Transverse colon (tissue), 4 donors: Measurements from ENCODE around the gene HMGN2. TPM values are rescaled to one million over a fixed set of nuclear protein-coding genes. Genes with fewer than 3 reads are reported as not detected.

ENCODE experiments used
- DNase-seq: peaks from one replicate; pipeline ENCODE4 v3.0.0-alpha.2; 2019
- H3K27ac ChIP-seq, 4 donors: fragments of 200-600 bp; sonication (generic); 2 replicates each; pipeline ENCODE4 v1.5.1; 2016 to 2018; ENCODE audit warnings: inconsistent platforms in 4 of 4
- H3K27me3 ChIP-seq: fragments of 200-600 bp; sonication (generic); 2 replicates; pipeline ENCODE4 v1.5.1; 2017; ENCODE audit warnings: inconsistent platforms
- H3K36me3 ChIP-seq, 4 donors: fragments of 200-600 bp; sonication (generic); 2 replicates each; pipeline ENCODE4 v1.5.1; 2017 to 2019; ENCODE audit warnings: inconsistent platforms in 4 of 4
- H3K4me1 ChIP-seq, 4 donors: fragments of 200-600 bp; sonication (generic); 2 replicates each; pipeline ENCODE4 v1.5.1; 2017 to 2020; ENCODE audit warnings: inconsistent platforms in 4 of 4
- H3K4me3 ChIP-seq, 4 donors: fragments of 200-600 bp; sonication (generic); 1 replicate in 1 of 4; 2 replicates in 3 of 4; pipeline versions ENCODE4 v1.5.1 to v1.6.1; 2017 to 2019; ENCODE audit warnings: inconsistent platforms in 4 of 4
- H3K9me3 ChIP-seq, 2 donors: fragments of 200-600 bp; sonication (generic); 2 replicates each; pipeline ENCODE4 v1.5.1; 2017 to 2019; ENCODE audit warnings: inconsistent platforms in 2 of 2
- EP300 ChIP-seq: sonication (generic); formaldehyde crosslinking; IDR thresholded peaks from one replicate; pipeline ENCODE4 v1.6.1; 2017; ENCODE audit warnings: antibody characterized with exemption, low read depth
- POLR2A ChIP-seq: fragments of 450-650 bp; IDR thresholded peaks from one replicate; pipeline ENCODE4 v1.6.1; 2016; ENCODE audit warnings: antibody characterized with exemption, mild to moderate bottlenecking, moderate library complexity
- POLR2AphosphoS5 ChIP-seq, 3 donors: sonication (generic); formaldehyde crosslinking; IDR thresholded peaks; one replicate each; pipeline ENCODE4 v1.6.1; 2016; ENCODE audit warnings: antibody characterized with exemption in 3 of 3
- WGBS, 2 donors: methylation state at CpG; one replicate each; pipeline ENCODE4 v1.1.5; 2018; ENCODE audit warnings: low coverage in 1 of 2; 5-methylcytosine and 5-hydroxymethylcytosine counted together
- in situ Hi-C, 4 donors: fragments of 200-750 bp; cut with MboI; loops; one replicate each; pipeline versions ENCODE4 v1.15.0 to v1.15.1; 2017; ENCODE audit warnings: low sequenced_read_pairs in 3 of 4, low pct_ligation_motif_present in 1 of 4, low pct_unique_long_range_greater_than_20kb in 1 of 4
- intact Hi-C: fragments of 100-400 bp; cut with DNase I; formaldehyde crosslinking; loops from one replicate; pipeline ENCODE4 v1.15.1; 2023; ENCODE audit warnings: low total_unique reads
- total RNA-seq, 4 donors: library from RNA; depleted of rRNA; stranded (reverse); fragments of >200 nt; gene quantifications; one replicate each; pipeline ENCODE4 v1.1.0, GENCODE V29; 2016
- TF ChIP-seq, protein P1 (sequence below), 5 experiments: fragments of 200-600 bp in 3 of 5; fragments of 450-650 bp in 2 of 5; sonication (generic) in 3 of 5; IDR thresholded peaks; 1 replicate in 2 of 5; 2 replicates in 3 of 5; pipeline ENCODE4 v1.5.1; 2016 to 2017; ENCODE audit warnings: antibody characterized with exemption in 5 of 5, inconsistent platforms in 3 of 5, mild to moderate bottlenecking in 2 of 5, moderate library complexity in 1 of 5

Gene HMGN2
- total RNA-seq, 4 donors from 2014 or later = 58.7 to 194 (median 165) TPM

DNA sequence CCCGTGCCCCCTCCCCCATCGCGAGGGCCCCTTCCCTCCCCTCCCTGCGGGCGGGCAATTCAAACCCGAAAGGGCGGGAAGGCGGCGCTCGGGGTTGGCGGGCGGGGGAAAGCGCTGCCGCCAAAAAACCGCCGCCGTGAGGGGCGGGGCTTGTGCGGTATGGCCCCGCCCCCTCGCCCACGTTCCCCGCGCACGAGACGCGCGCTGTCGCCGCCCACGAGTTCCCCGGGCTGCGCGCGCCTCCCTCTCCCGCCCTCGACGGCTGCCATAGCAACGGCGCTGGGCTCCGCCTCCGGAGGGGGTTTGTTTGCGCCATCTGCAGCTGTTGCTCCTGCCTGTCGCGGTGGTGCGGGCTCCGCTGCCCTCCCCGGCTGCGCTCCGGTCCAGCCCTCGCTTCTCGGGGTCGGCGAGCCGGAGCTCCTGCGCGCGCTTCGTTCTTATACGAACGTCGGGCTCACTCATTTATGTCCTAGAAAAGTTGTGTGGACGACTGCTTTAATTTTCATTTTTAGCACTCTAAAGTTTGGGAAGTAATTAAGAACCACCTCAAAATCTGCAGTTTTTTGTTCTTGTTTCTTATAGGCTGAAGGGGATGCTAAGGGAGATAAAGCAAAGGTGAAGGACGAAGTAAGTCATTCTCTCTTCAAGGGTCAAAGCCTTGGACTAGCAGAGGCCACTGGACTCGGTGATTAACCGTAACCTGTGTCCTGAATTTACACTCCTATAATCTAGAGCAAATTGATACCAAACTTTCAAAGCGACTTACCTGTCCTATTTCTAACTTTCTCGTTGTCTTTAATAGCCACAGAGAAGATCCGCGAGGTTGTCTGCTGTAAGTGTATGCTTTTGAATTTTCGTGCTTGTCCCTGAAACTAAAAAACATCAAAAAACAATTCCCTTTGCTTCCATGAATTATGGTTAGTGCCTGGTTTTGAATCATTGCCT, 933 bp downstream of the HMGN2 start:
- peak; percentile 97 for DNase-seq
- H3K27ac ChIP-seq = peak overlapping the region; percentile 99 to 100 (median 100)
- peak overlapping the region; percentile 83 to 99 (median 90) for H3K4me3 ChIP-seq
- intact Hi-C loops = no loop called here
- peaks cover 13 to 52% (median 41%) of the 10 kb centered on the region in 4 donors for H3K4me1 ChIP-seq
- TF ChIP-seq POLR2AphosphoS5 (IDR thresholded peaks at IDR 0.05) (peak; percentile 61 to 68 (median 68)), POLR2A (peak; percentile 37)
- TF ChIP-seq, protein P1, sequence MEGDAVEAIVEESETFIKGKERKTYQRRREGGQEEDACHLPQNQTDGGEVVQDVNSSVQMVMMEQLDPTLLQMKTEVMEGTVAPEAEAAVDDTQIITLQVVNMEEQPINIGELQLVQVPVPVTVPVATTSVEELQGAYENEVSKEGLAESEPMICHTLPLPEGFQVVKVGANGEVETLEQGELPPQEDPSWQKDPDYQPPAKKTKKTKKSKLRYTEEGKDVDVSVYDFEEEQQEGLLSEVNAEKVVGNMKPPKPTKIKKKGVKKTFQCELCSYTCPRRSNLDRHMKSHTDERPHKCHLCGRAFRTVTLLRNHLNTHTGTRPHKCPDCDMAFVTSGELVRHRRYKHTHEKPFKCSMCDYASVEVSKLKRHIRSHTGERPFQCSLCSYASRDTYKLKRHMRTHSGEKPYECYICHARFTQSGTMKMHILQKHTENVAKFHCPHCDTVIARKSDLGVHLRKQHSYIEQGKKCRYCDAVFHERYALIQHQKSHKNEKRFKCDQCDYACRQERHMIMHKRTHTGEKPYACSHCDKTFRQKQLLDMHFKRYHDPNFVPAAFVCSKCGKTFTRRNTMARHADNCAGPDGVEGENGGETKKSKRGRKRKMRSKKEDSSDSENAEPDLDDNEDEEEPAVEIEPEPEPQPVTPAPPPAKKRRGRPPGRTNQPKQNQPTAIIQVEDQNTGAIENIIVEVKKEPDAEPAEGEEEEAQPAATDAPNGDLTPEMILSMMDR (IDR thresholded peaks at IDR 0.05) = no peak
- WGBS, 2 donors = 2 to 6% methylated on average over 8 to 41 of the region's 71 CpGs
- in situ Hi-C loops = no loop called here
- H3K27me3 ChIP-seq = no peaks in the 10 kb centered on the region
- H3K9me3 ChIP-seq = no peaks in the 10 kb centered on the region
- peaks cover 0 to 20% (median 9%) of the 10 kb centered on the region in 4 donors for H3K36me3 ChIP-seq

DNA sequence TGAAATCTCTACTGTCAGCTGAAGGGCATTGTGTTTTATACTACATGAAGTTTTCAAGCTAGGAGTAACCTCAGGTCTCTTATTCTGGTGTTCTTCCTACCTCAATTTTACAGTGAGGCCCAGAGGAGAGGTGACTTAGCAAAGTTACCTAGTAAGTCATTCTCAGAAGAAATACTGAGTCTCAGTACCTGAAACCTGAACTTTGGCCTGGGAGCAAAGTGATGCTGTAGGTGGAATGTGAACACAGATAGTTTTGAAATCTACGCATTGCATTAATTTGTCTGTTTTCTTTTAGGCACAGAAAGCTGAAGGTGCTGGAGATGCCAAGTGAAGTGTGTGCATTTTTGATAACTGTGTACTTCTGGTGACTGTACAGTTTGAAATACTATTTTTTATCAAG, 2.6 kb downstream of the HMGN2 start:
- no peak overlapping the region for H3K27ac ChIP-seq
- in situ Hi-C loops (no loop called here), intact Hi-C loops (no loop called here)
- no peaks in the 10 kb centered on the region for H3K27me3 ChIP-seq
- whole genome bisulfite sequencing, 2 donors = 40 to 84% methylated on average over 1 of the region's 1 CpG
- TF ChIP-seq EP300 (no peak), POLR2A (no peak), POLR2AphosphoS5 (IDR thresholded peaks at IDR 0.05) (no peak)
- TF ChIP-seq, protein P1 (IDR thresholded peaks at IDR 0.05) = no peak
- no peaks in the 10 kb centered on the region for H3K9me3 ChIP-seq
- peaks cover 13 to 36% (median 31%) of the 10 kb centered on the region in 4 donors for H3K4me1 ChIP-seq
- H3K36me3 ChIP-seq = peaks cover 0 to 31% (median 9%) of the 10 kb centered on the region in 4 donors
- H3K4me3 ChIP-seq = no peak overlapping the region
- DNase-seq = no peak

- in situ Hi-C loops = no loop called here
- TF ChIP-seq, protein P1 (IDR thresholded peaks at IDR 0.05) = no peak
- no peak for TF ChIP-seq POLR2A
- TF ChIP-seq EP300 = no peak
- no peak for TF ChIP-seq POLR2AphosphoS5 (IDR thresholded peaks at IDR 0.05)
- Histone ChIP-seq H3K4me3 (no peak overlapping the region), H3K4me1 (peaks cover 11 to 25% (median 21%) of the 10 kb centered on the region in 4 donors), H3K27ac (no peak overlapping the region), H3K9me3 (no peaks in the 10 kb centered on the region), H3K36me3 (peaks cover 0 to 31% (median 9%) of the 10 kb centered on the region in 4 donors), H3K27me3 (no peaks in the 10 kb centered on the region)
- intact Hi-C loops = no loop called here
- 87% methylated on average over 3 of the region's 3 CpGs; no CpG with 5 or more reads in 1 of the 2 donors for WGBS, 2 donors
- DNase-seq = no peak
Observed at GRCh38 chr1:26475989-26476388, 3.7 kb downstream of the HMGN2 start.

GRCh38 chr1:26476958-26477357, 4.7 kb downstream of the HMGN2 start:
- H3K9me3 ChIP-seq = no peaks in the 10 kb centered on the region
- no peaks in the 10 kb centered on the region for H3K27me3 ChIP-seq
- H3K27ac ChIP-seq = no peak overlapping the region
- in situ Hi-C loops = no loop called here
- WGBS, 2 donors = 73 to 78% methylated on average over 4 of the region's 4 CpGs
- no peak overlapping the region for H3K4me3 ChIP-seq
- intact Hi-C loops = no loop called here
- DNase-seq = no peak
- peaks cover 7 to 15% (median 12%) of the 10 kb centered on the region in 4 donors for H3K4me1 ChIP-seq
- peaks cover 0 to 31% (median 9%) of the 10 kb centered on the region in 4 donors for H3K36me3 ChIP-seq
- TF ChIP-seq, protein P1 (IDR thresholded peaks at IDR 0.05) = no peak
- TF ChIP-seq EP300 = no peak
- no peak for TF ChIP-seq POLR2AphosphoS5 (IDR thresholded peaks at IDR 0.05)
- TF ChIP-seq POLR2A = no peak
